ACC112 (cell line): ENCODE data around the gene FBN3.

Source experiments
- H2AFZ ChIP-seq: fragments of 200-600 bp; sonication (generic); one replicate; pipeline ENCODE4 v1.6.0; 2017; ENCODE audit warnings: antibody characterized with exemption, low read length; ENCODE audit not compliant: unreplicated experiment
- H3K27ac ChIP-seq: fragments of 200-600 bp; sonication (generic); 2 replicates; pipeline ENCODE4 v1.5.1; 2014; ENCODE audit warnings: low read depth, mild to moderate bottlenecking, antibody characterized with exemption, low read length, moderate library complexity
- H3K27me3 ChIP-seq: fragments of 200-600 bp; sonication (generic); 2 replicates; pipeline ENCODE4 v1.6.1; 2014; ENCODE audit warnings: mild to moderate bottlenecking, antibody characterized with exemption, low read length, moderate library complexity, mixed read lengths; ENCODE audit not compliant: insufficient read depth
- H3K36me3 ChIP-seq: fragments of 200-600 bp; sonication (generic); 2 replicates; pipeline ENCODE4 v1.6.1; 2016; ENCODE audit warnings: mild to moderate bottlenecking, antibody characterized with exemption, low read length, moderate library complexity, mixed read lengths; ENCODE audit not compliant: insufficient read depth
- H3K4me1 ChIP-seq: fragments of 200-600 bp; sonication (generic); one replicate; pipeline ENCODE4 v1.6.1; 2016; ENCODE audit warnings: low read length, mixed read lengths; ENCODE audit not compliant: insufficient read depth, unreplicated experiment, control insufficient read depth
- H3K4me3 ChIP-seq: fragments of 200-600 bp; sonication (generic); 2 replicates; pipeline ENCODE4 v1.5.1; 2014; ENCODE audit warnings: mild to moderate bottlenecking, low read depth, low read length
- H3K79me2 ChIP-seq: fragments of 200-600 bp; sonication (generic); one replicate; pipeline ENCODE4 v1.6.0; 2016; ENCODE audit warnings: low read length; ENCODE audit not compliant: control insufficient read depth, unreplicated experiment, insufficient read depth

FBN3 gene

GRCh38 chr19:8148088-8148409, 1.3 kb downstream of the FBN3 start:
- Histone ChIP-seq H3K4me1 (no peaks in the 10 kb centered on the region), H2AFZ (no peak overlapping the region), H3K27ac (no peak overlapping the region), H3K4me3 (no peak overlapping the region), H3K36me3 (no peaks in the 10 kb centered on the region), H3K79me2 (no peaks in the 10 kb centered on the region), H3K27me3 (peaks cover 47% of the 10 kb centered on the region)

DNA sequence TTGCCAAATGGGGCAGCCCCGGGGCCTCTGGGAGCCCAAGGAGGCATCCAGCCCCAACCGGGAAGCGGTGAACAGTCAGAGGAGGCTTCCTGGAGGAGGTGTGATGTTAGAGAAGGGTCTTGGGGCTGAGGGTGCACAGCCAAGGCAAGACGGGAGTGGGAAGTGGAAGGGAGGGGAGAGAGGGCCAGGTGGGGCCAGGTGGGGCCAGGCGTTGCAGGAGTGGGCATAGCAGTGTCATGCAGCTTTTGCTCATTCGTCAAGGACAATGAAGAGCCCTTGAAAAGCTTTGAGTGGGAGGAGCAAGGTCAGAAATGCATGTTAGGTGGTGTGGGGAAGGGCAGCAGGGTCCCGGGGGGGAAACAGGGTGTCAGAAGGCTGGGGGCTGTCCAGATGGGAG, 1.8 kb downstream of the FBN3 start:
- Histone ChIP-seq H3K4me3 (no peak overlapping the region), H2AFZ (no peak overlapping the region), H3K4me1 (no peaks in the 10 kb centered on the region), H3K79me2 (no peaks in the 10 kb centered on the region), H3K36me3 (no peaks in the 10 kb centered on the region), H3K27me3 (peaks cover 47% of the 10 kb centered on the region), H3K27ac (no peak overlapping the region)

- H3K36me3 ChIP-seq: no peaks in the 10 kb centered on the region
- H3K79me2 ChIP-seq: no peaks in the 10 kb centered on the region
- no peak overlapping the region for H3K4me3 ChIP-seq
- no peak overlapping the region for H3K27ac ChIP-seq
- H3K27me3 ChIP-seq: peaks cover 47% of the 10 kb centered on the region
- no peak overlapping the region for H2AFZ ChIP-seq
- no peaks in the 10 kb centered on the region for H3K4me1 ChIP-seq
Observed at GRCh38 chr19:8146877-8147581, 2.4 kb downstream of the FBN3 start.

DNA sequence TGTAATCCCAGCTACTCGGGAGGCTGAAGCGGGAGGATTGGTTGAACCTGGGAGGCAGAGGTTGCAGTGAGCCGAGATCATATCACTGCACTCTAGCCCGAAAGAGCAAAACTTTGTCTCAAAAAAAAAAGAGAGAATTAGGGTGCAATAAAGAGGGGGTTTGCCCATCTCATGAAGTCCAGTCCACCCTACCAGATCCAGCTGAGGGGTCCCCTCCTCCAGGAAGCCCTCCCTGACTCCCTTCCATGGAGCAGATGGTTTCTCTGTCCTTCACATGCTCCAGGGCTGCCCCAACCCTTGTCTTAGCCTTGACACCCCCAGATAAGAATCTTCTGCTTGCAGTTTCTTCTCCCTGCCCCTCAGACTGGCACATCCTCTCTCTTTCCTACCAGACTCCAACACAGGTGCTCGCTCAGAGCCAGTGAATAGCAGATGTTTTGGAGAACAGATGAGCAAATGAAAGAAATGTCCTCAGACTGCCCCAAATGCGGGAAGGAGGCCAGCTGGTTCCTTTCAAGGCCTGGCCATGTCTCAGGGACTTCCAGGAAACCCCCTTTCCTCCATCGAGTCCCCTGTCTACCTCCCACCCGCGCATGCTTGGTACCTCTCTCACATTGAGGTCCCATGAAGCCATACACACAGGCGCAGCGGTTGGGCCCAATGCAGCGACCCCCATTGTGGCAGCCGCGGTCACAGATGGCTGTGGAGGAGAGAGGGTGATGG, 5.0 kb downstream of the FBN3 start:
- no peak overlapping the region for H3K4me3 ChIP-seq
- no peaks in the 10 kb centered on the region for H3K4me1 ChIP-seq
- no peak overlapping the region for H2AFZ ChIP-seq

GRCh38 chr19:8143041-8143440, 6.4 kb downstream of the FBN3 start:
- H3K36me3 ChIP-seq: no peaks in the 10 kb centered on the region
- no peaks in the 10 kb centered on the region for H3K4me1 ChIP-seq
- H3K4me3 ChIP-seq: no peak overlapping the region
- H3K27ac ChIP-seq: no peak overlapping the region
- H3K27me3 ChIP-seq: peaks cover 13% of the 10 kb centered on the region
- H2AFZ ChIP-seq: no peak overlapping the region
- H3K79me2 ChIP-seq: no peaks in the 10 kb centered on the region

More for the DNA sequence above, 5.0 kb downstream of the FBN3 start:
- H3K79me2 ChIP-seq: no peaks in the 10 kb centered on the region
- no peak overlapping the region for H3K27ac ChIP-seq
- peaks cover 25% of the 10 kb centered on the region for H3K27me3 ChIP-seq
- no peaks in the 10 kb centered on the region for H3K36me3 ChIP-seq

GRCh38 chr19:8142513-8142900, 6.9 kb downstream of the FBN3 start:
- no peak overlapping the region for H2AFZ ChIP-seq
- peaks cover 8% of the 10 kb centered on the region for H3K27me3 ChIP-seq
- H3K36me3 ChIP-seq: no peaks in the 10 kb centered on the region
- H3K27ac ChIP-seq: no peak overlapping the region
- H3K79me2 ChIP-seq: no peaks in the 10 kb centered on the region
- H3K4me1 ChIP-seq: no peaks in the 10 kb centered on the region
- H3K4me3 ChIP-seq: no peak overlapping the region

DNA sequence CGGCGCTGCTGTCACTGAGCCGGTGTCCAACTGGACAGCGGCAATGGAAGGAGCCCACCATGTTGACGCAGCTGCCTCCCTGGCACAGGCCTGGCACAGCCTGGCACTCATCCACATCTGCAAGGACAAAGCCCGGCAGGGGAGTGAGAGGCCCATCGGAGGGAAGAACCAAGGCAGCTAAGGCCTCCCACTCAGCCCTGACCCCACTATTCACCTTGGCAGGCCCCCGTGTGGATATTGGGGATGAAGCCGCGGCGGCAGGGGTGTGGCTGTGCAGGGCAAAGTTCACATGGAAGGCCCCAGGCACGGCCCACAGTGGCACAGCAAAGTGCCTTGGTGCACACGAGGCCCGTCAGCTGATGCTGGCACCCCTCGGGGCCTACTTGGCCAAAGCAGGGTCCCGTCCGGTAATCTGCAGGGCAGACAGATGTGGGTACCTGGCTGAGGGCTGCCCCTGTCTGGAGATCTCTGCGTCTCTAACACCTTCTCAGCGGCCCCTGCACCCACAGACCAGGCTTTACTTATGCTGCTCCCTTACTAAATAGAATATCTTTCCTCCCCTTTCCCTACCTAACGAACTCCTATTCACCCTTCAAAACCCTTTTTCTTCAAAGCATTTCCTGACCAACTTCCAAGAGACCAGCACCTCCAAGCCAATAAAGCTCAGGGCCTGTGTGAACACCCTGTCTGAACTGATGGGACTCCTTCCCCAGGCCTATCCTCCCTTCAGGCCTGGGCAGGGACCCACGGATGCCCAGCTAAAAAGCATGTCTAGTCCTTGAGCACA, 7.5 kb downstream of the FBN3 start:
- no peaks in the 10 kb centered on the region for H3K4me1 ChIP-seq
- H3K36me3 ChIP-seq: no peaks in the 10 kb centered on the region
- no peak overlapping the region for H3K4me3 ChIP-seq
- H2AFZ ChIP-seq: no peak overlapping the region
- H3K27ac ChIP-seq: no peak overlapping the region
- peaks cover 2% of the 10 kb centered on the region for H3K27me3 ChIP-seq
- no peaks in the 10 kb centered on the region for H3K79me2 ChIP-seq

GRCh38 chr19:8138201-8138600, 11.2 kb downstream of the FBN3 start:
- Histone ChIP-seq H2AFZ (no peak overlapping the region), H3K36me3 (no peaks in the 10 kb centered on the region), H3K4me1 (no peaks in the 10 kb centered on the region), H3K27ac (no peak overlapping the region), H3K4me3 (no peak overlapping the region), H3K79me2 (no peaks in the 10 kb centered on the region), H3K27me3 (no peaks in the 10 kb centered on the region)

DNA sequence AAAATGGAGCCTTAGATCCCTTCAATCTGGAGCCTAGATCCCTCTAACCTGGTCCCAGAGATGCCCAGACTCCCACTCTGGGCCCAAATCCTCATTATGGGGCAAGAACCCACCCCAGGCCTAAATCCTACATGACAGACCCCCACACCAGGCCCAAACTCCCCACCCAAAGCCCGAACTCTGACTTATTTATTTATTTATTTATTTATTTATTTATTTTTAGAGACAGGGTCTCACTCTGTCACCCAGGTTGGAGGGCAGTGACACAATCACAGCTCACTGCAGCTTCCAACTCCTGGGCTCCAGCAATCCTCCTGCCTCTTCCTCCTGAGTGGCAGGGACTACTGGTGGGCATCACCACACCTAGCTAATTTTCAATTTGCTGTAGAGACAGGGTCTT, 12.0 kb downstream of the FBN3 start:
- no peaks in the 10 kb centered on the region for H3K79me2 ChIP-seq
- H3K4me1 ChIP-seq: no peaks in the 10 kb centered on the region
- no peak overlapping the region for H2AFZ ChIP-seq
- no peak overlapping the region for H3K27ac ChIP-seq
- H3K36me3 ChIP-seq: no peaks in the 10 kb centered on the region
- no peaks in the 10 kb centered on the region for H3K27me3 ChIP-seq
- no peak overlapping the region for H3K4me3 ChIP-seq

DNA sequence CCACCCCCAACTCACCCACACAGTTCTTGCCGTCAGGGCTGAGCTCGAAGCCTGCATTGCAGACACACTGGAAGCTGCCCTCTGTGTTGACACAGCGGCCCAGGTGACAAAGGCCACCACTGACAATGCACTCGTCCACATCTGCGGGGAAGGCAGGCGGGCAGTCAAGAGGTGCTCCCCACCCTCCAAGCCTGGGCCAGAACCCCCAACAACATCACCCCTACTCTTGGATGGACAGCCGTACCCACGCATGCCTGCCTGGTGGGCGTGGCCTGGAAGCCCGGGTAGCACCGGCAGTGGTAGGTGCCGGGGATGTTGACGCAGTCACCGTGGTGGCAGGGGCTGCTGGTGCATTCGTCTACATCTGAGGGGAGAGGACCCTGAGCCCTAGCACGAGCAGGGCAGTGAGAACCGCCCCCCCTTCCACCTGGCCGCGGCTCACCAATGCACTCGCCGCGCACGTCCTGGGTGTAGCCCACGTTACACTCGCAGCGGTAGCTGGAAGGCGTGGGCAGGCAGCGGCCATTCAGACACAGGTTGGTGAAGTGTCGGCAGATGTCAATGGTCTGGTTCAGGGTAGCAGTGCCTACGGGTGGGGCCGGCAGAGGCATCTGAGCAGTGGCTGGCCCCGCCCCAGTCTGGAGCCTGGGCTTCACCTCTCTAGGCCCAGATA, 13.3 kb downstream of the FBN3 start:
- Histone ChIP-seq H3K27me3 (no peaks in the 10 kb centered on the region), H3K27ac (no peak overlapping the region), H3K36me3 (no peaks in the 10 kb centered on the region), H3K4me1 (no peaks in the 10 kb centered on the region), H3K79me2 (no peaks in the 10 kb centered on the region), H2AFZ (no peak overlapping the region), H3K4me3 (no peak overlapping the region)
